ENCODE results near the gene SPATA19. TPM values are rescaled to one million over a fixed set of nuclear protein-coding genes. Genes with fewer than 3 reads are reported as not detected.

The SPATA19 gene
- total RNA-seq, 2 donors from 2014 or later: 6.6 TPM; not detected in 1

- TF ChIP-seq POLR2AphosphoS5 (IDR thresholded peaks at IDR 0.05): no peak
- no peak for TF ChIP-seq POLR2A (IDR thresholded peaks at IDR 0.05)
- no peak for TF ChIP-seq CTCF (IDR thresholded peaks at IDR 0.05)
- WGBS: 94% methylated on average over 10 of the region's 10 CpGs
- Histone ChIP-seq H3K9me3 (no peaks in the 10 kb centered on the region), H3K27ac (no peak overlapping the region), H3K4me3 (no peak overlapping the region), H3K4me1 (replicated peaks) (no peaks in the 10 kb centered on the region), H3K36me3 (no peaks in the 10 kb centered on the region), H3K27me3 (replicated peaks; ENCODE audit: insufficient read depth) (no peaks in the 10 kb centered on the region)
- DNase-seq (ENCODE audit: low spot score): no peak
- intact Hi-C loops (cut with DNase I): no loop called here
These were observed 26.2 kb downstream of the SPATA19 start for GRCh38 chr11:133819114-133819513.

GRCh38 chr11:133818302-133818701 lies 27.0 kb downstream of the SPATA19 start:
- TF ChIP-seq CTCF (IDR thresholded peaks at IDR 0.05) (no peak), POLR2AphosphoS5 (IDR thresholded peaks at IDR 0.05) (no peak), POLR2A (IDR thresholded peaks at IDR 0.05) (no peak)
- WGBS: 82% methylated on average over 12 of the region's 12 CpGs
- Histone ChIP-seq H3K4me3 (no peak overlapping the region), H3K36me3 (no peaks in the 10 kb centered on the region), H3K4me1 (replicated peaks) (no peaks in the 10 kb centered on the region), H3K27ac (no peak overlapping the region), H3K27me3 (replicated peaks; ENCODE audit: insufficient read depth) (no peaks in the 10 kb centered on the region), H3K9me3 (no peaks in the 10 kb centered on the region)
- intact Hi-C loops (cut with DNase I): no loop called here
- DNase-seq (ENCODE audit: low spot score): no peak

- Histone ChIP-seq H3K4me1 (replicated peaks) (no peaks in the 10 kb centered on the region), H3K27me3 (replicated peaks; ENCODE audit: insufficient read depth) (no peaks in the 10 kb centered on the region), H3K4me3 (no peak overlapping the region), H3K27ac (no peak overlapping the region), H3K36me3 (no peaks in the 10 kb centered on the region), H3K9me3 (no peaks in the 10 kb centered on the region)
- no peak for TF ChIP-seq CTCF (IDR thresholded peaks at IDR 0.05)
- no peak for TF ChIP-seq POLR2AphosphoS5 (IDR thresholded peaks at IDR 0.05)
- TF ChIP-seq POLR2A (IDR thresholded peaks at IDR 0.05): no peak
- intact Hi-C loops (cut with DNase I): no loop called here
- WGBS: 55% methylated on average over 7 of the region's 7 CpGs
- DNase-seq (ENCODE audit: low spot score): no peak
These were observed 27.9 kb downstream of the SPATA19 start for GRCh38 chr11:133817449-133817848.

GRCh38 chr11:133816146-133816870 lies 29.0 kb downstream of the SPATA19 start:
- no peak for DNase-seq (ENCODE audit: low spot score)
- Histone ChIP-seq H3K27me3 (replicated peaks; ENCODE audit: insufficient read depth) (no peaks in the 10 kb centered on the region), H3K36me3 (no peaks in the 10 kb centered on the region), H3K4me1 (replicated peaks) (no peaks in the 10 kb centered on the region), H3K4me3 (no peak overlapping the region), H3K27ac (no peak overlapping the region), H3K9me3 (no peaks in the 10 kb centered on the region)
- intact Hi-C loops (cut with DNase I): no loop called here
- WGBS: 90% methylated on average over 5 of the region's 5 CpGs
- TF ChIP-seq CTCF (IDR thresholded peaks at IDR 0.05) (no peak), POLR2AphosphoS5 (IDR thresholded peaks at IDR 0.05) (no peak), POLR2A (IDR thresholded peaks at IDR 0.05) (no peak)

- Histone ChIP-seq H3K27me3 (replicated peaks; ENCODE audit: insufficient read depth) (no peaks in the 10 kb centered on the region), H3K4me3 (no peak overlapping the region), H3K36me3 (no peaks in the 10 kb centered on the region), H3K27ac (no peak overlapping the region), H3K9me3 (no peaks in the 10 kb centered on the region), H3K4me1 (replicated peaks) (no peaks in the 10 kb centered on the region)
- TF ChIP-seq POLR2AphosphoS5 (IDR thresholded peaks at IDR 0.05): no peak
- TF ChIP-seq CTCF (IDR thresholded peaks at IDR 0.05): no peak
- TF ChIP-seq POLR2A (IDR thresholded peaks at IDR 0.05): no peak
- 75% methylated on average over 5 of the region's 5 CpGs for WGBS
- DNase-seq (ENCODE audit: low spot score): no peak
- intact Hi-C loops (cut with DNase I): no loop called here
These were observed 29.7 kb downstream of the SPATA19 start for GRCh38 chr11:133815636-133816035.
